Nephron (organoid): Measurements from ENCODE around the gene MRTO4.
A peak's percentile ranks its signal among the peaks of the same experiment; 100 is the strongest.

Experiments
- H3K27ac Mint-ChIP-seq, 3 experiments: 2 replicates each; pipeline ENCODE4 v1.8.0; 2020; ENCODE audit warnings: mixed read lengths in 3 of 3, mild to moderate bottlenecking in 2 of 3, moderate library complexity in 1 of 3
- H3K27me3 Mint-ChIP-seq: 2 replicates; pipeline ENCODE4 v1.8.0; 2021; ENCODE audit warnings: low read depth, mild to moderate bottlenecking, moderate library complexity, mixed read lengths
- H3K36me3 Mint-ChIP-seq: 2 replicates; pipeline ENCODE4 v1.8.0; 2020; ENCODE audit warnings: low read depth, mixed read lengths
- H3K4me1 Mint-ChIP-seq: 2 replicates; pipeline ENCODE4 v1.8.0; 2020; ENCODE audit warnings: mixed read lengths
- H3K4me3 Mint-ChIP-seq, 3 experiments: 2 replicates each; pipeline ENCODE4 v1.8.0; 2020; ENCODE audit warnings: mild to moderate bottlenecking in 3 of 3, mixed read lengths in 3 of 3, moderate library complexity in 2 of 3
- H3K9me3 Mint-ChIP-seq: 2 replicates; pipeline ENCODE4 v1.8.0; 2020; ENCODE audit warnings: mixed read lengths
- CTCF ChIP-seq, 3 experiments: fragments of 200-600 bp; sonication (generic); IDR thresholded peaks; one replicate each; pipeline ENCODE4 v1.5.0; 2021; ENCODE audit warnings: antibody characterized with exemption in 3 of 3; ENCODE audit not compliant: unreplicated experiment in 3 of 3

Gene MRTO4

GRCh38 chr1:19205845-19206244, 45.8 kb upstream of the MRTO4 start:
- Mint-ChIP-seq H3K27me3 (no peaks in the 10 kb centered on the region), H3K36me3 (no peaks in the 10 kb centered on the region), H3K4me3 (no peak overlapping the region), H3K27ac (peak overlapping the region in 1 of 3 experiments; percentile 2), H3K9me3 (no peaks in the 10 kb centered on the region), H3K4me1 (peaks cover 44% of the 10 kb centered on the region)
- TF ChIP-seq CTCF (IDR thresholded peaks at IDR 0.05; ENCODE audit: unreplicated experiment in 3 of 3), result no peak

- Mint-ChIP-seq H3K36me3 (no peaks in the 10 kb centered on the region), H3K4me3 (peak overlapping the region; percentile 35 to 79 (median 64)), H3K9me3 (no peaks in the 10 kb centered on the region), H3K27me3 (no peaks in the 10 kb centered on the region), H3K4me1 (peaks cover 54% of the 10 kb centered on the region), H3K27ac (peak overlapping the region in 1 of 3 experiments; percentile 30)
- TF ChIP-seq CTCF (IDR thresholded peaks at IDR 0.05; ENCODE audit: unreplicated experiment in 3 of 3), result no peak
Measured at GRCh38 chr1:19206947-19207346, 44.7 kb upstream of the MRTO4 start.

- H3K4me1 Mint-ChIP-seq, result peaks cover 58% of the 10 kb centered on the region
- no peaks in the 10 kb centered on the region for H3K27me3 Mint-ChIP-seq
- peak overlapping the region; percentile 75 to 94 (median 94) for H3K27ac Mint-ChIP-seq
- TF ChIP-seq CTCF (IDR thresholded peaks at IDR 0.05; ENCODE audit: unreplicated experiment in 3 of 3), result no peak
- H3K4me3 Mint-ChIP-seq, result peak overlapping the region; percentile 91 to 96 (median 94)
- no peaks in the 10 kb centered on the region for H3K9me3 Mint-ChIP-seq
- H3K36me3 Mint-ChIP-seq, result peaks cover 4% of the 10 kb centered on the region
Measured at GRCh38 chr1:19208710-19209438, 42.7 kb upstream of the MRTO4 start.

GRCh38 chr1:19209439-19209989, 42.1 kb upstream of the MRTO4 start:
- Mint-ChIP-seq H3K27me3 (no peaks in the 10 kb centered on the region), H3K27ac (peak overlapping the region; percentile 75 to 94 (median 94)), H3K36me3 (peaks cover 8% of the 10 kb centered on the region), H3K4me3 (peak overlapping the region; percentile 91 to 96 (median 94)), H3K9me3 (no peaks in the 10 kb centered on the region), H3K4me1 (peaks cover 57% of the 10 kb centered on the region)
- no peak for TF ChIP-seq CTCF (IDR thresholded peaks at IDR 0.05; ENCODE audit: unreplicated experiment in 3 of 3)

- Mint-ChIP-seq H3K36me3 (peaks cover 8% of the 10 kb centered on the region), H3K27me3 (no peaks in the 10 kb centered on the region), H3K4me3 (peak within 1 kb of the TSS; percentile 91 to 96 (median 94)), H3K27ac (peak within 1 kb of the TSS; percentile 93 to 98 (median 96)), H3K4me1 (peaks cover 50% of the 10 kb centered on the region), H3K9me3 (no peaks in the 10 kb centered on the region)
- no peak for TF ChIP-seq CTCF (IDR thresholded peaks at IDR 0.05; ENCODE audit: unreplicated experiment in 3 of 3)
Measured at GRCh38 chr1:19209990-19210771, 41.4 kb upstream of the MRTO4 start, which contains the start of gene UBR4. TSS of gene UBR4 (minus strand) at chr1:19210266. CDS start at chr1:19210248, 18 bp downstream.
